GM19455 (cell line): Measurements from ENCODE around the gene SDHAF1.

Source experiments
- ATAC-seq: cut with Tn5 transposase; IDR thresholded peaks from one replicate; pipeline ENCODE4 v1.9.1; 2021; ENCODE audit not compliant: unreplicated experiment

The SDHAF1 gene

DNA sequence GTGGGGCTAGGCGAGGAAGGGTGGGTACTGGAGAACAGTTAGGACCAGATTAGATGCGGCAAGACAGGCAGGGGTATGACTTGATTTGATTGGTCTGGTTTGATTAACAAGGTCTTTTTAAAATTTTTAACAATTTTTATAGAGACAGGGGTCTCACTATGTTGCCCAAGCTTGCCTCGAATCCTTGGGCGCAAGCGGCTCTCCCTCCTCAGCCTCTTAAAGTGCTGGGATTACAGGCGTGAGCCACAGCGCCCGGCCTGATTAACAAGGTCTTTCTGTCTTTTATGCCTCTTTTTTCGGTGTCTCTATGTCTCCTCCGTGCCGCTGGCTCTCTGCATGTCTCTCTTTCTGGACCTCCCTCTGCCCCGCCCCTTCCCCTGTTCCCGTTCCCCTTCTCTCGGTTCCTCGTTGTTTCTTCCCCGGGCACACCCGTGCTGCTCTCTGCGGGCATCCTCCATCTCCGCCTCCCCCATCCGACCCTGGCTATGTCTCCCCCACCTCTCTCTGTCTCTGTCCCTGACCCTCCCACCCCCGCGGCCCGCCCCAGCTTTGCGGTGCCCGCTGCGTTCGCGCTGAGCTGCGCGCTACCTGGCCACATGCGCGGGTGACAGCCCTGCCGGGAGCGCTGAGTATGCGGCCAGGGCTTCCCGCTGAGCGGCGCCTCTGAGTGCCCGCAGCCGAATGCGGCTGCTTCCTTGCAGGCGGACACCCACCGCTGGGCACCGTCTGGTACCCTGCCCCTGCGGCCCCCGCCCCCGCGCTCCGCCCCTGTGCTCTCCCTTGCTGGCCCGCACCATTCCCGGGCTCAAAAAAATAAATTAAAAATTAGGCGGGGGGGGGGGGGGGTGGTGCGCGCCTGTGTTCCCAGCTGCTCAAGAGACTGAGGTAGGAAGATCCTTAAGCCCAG, 8.1 kb upstream of the SDHAF1 start:
- no peak for ATAC-seq

- no peak for ATAC-seq
Measured at GRCh38 chr19:35987571-35987896, 7.5 kb upstream of the SDHAF1 start.

DNA sequence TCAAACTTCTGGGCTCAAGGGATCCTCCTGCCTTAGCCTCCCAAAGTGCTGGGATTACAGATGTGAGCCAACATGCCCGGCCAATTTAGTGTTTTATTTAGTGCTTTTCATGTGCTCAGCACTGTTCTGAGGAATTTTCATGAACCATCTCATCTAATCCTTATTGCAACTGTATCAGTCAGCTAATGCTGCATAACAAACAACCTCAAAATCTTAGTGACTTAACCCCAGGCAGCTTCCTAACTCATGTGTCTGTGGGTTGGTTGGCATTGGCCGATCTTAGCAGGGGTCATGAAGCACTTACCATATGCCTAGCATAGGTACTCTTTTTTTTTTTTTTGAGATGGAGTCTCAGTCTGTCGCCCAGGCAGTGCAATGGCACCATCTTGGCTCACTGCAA, 6.2 kb upstream of the SDHAF1 start:
- ATAC-seq: no peak

GRCh38 chr19:35990156-35990555, 4.8 kb upstream of the SDHAF1 start:
- no peak for ATAC-seq

DNA sequence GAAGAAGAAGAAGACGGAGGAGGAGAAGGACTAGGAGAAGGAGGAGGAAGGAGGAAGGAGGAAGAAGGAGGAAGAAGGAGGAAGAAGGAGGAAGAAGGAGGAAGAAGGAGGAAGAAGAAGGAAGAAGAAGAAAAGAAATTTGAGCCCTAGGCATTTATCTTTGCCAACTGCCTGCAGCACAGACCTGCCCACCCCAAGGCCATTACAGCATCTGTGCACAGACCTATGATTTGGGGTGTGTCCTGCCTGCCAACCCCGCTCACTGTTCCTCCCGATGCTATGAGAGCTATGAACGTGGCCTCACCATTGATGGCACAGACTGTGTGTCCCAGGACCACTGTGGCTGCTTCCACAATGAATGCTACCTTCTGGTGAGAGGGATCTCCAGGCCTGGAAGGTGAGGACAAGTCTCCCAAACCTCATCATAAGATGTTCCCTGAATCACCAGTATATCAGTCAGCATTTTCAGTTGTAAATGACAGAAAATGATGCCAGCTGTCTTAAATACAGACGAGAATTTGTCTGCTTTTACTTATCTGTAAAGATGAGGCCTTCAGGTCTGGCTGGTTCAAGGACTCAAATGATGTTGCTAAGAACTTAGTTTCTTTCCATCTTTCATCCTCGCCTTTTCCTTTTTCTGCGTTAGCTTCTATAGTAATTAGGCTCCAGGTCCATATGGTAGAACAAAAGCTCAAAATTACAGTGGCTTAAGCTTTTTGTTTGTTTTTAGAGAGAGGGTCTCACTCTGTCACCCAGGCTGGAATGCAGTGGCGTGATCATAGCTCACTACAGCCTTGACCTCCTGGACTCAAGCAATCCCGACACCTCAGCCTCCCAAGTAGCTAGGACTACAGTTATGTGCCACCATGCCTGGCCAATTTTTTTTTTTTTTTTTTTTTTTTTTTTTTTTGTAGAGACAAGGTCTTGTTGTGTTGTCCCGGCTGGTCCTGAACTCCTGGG, 3.9 kb upstream of the SDHAF1 start:
- ATAC-seq: no peak

DNA sequence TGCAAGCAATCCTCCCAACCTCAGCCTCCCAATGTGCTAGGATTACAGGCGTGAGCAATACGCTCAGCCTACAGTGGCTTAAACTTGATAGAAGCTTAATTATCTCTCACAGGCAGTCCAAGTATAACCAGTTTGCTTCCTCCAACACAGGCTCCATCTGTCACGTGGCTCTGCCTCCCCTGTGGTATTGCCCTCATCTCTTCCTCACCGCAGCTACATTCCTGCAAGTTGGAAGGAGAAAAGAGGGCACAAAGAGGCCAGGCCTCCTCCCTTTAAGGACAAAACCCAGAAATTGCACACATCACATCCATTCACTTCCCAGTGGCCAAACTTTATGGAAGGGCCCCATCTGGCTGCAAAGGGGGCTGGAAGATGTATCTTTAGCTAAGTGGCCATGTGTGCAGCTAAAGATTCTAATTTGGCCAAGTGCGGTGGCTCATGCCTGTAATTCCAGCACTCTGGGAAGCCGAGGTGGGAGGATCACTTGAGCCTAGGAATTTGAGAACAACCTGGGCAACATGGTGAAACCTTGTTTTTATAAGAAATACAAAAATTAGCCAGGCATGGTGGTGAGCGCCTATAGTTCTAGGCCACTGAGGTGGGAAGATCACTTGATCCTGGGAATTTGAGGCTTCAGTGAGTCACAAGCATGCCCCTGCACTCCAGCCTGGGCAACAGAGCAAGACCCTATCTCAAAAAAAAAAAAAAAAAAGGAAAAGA, 3.1 kb upstream of the SDHAF1 start:
- ATAC-seq: no peak

DNA sequence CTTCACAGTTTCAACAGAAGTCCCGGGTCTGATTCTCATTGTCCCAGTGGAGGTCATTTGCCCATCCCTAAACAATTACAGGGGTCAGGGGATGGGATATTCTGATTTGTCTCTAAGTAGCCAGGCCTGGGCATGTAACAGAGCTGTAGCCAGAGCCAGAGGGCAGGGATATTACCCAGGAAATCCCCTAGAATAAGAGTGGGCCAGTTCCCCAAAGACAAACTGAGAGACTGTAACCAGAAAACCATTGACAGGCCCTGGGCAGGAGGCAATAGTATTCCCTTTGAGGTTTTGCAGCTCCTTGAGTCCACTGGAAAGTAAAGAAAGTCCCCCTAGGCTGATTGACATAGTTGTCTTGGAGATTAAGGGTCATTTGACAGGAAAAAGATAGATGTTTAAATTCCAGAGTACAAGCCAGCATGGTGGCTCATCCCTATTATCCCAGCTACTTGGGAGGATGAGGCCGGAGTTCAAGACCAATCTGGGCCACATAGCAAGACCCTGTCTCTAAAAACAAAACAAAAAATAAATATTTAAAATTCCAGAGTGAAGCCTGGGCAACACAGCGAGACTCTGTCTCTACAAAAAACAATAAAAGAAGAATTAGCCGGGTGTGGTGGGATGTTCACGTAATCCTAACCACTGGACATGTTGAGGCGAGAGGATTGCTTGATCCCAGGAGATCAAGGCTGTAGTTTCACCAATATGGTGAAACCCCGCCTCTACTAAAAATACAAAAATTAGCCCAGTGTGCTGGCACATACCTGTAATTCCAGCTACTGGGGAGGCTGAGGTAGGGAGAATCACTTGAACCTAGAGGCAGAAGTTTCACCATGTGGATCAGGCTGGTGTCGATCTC, 1.9 kb upstream of the SDHAF1 start:
- ATAC-seq: no peak

GRCh38 chr19:35993923-35994598, 927 bp upstream of the SDHAF1 start:
- ATAC-seq: no peak

- ATAC-seq: no peak
Measured at GRCh38 chr19:35996777-35997176, 1.8 kb downstream of the SDHAF1 start.

DNA sequence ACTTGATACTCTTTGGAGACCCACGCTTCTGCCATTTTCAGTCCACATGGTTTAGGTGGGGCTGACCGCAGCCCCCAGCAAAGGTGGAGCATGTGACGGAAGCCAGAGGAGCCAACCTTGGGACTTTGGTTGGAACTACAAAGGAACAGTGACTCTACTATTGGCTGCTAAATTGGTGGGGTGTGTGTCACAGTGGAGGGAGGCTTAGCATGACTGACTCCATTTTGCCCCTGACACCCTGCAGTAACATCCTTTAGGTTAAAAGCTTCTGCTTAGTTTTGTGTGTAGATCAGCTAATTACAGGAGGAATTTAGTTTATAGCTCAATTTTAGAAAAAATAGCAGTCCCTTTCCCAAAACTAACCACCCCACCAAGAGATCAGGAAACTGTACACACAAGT, 6.6 kb downstream of the SDHAF1 start:
- ATAC-seq: no peak

- no peak for ATAC-seq
Measured at GRCh38 chr19:36003284-36003683, 8.3 kb downstream of the SDHAF1 start.

DNA sequence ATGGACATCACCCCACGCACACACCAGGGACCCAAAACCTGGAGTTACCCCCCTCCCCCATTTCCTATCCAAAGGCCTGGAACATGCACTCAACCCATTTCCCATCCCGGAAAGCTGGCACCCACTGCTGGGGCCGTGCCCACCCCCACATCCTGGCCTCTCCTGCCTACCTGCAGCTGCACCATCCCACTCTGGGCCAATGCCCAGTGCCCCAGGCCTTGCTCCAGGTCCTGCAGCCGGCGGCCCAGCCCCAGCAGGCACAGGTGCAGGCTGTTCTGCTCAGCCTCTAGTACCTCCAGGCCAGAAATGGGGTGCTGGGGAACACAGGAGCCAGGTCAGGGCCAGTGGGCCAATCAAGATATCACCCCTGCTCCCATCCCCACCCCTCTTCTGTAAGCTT, 12.0 kb downstream of the SDHAF1 start:
- no peak for ATAC-seq

GRCh38 chr19:36008336-36008978, 13.5 kb downstream of the SDHAF1 start, which contains the start of gene SYNE4:
Gene SYNE4 (minus strand): TSS chr19:36008813. CDS start chr19:36008681, 132 bp downstream.
- no peak for ATAC-seq

DNA sequence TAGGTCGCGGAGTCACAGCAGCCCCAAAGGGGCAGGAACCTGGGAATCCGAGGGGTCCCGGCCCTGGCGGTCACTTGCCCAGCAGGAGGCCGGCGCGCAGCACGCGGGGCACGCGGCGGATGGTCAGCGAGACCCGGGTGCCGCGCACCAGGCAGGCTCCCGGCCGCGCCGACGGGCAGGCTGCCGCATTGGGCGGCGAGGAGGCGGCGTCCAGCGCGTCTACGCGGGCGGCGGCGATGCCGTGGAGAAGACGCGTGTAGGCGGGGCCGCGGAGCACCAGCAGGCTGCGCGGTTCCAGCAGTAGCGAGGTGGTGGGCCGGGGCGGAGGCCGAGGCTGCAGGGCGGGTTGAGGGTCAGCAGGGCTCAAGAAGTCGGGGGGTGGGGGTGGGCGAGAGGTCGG, 14.2 kb downstream of the SDHAF1 start:
- no peak for ATAC-seq

- no peak for ATAC-seq
Measured at GRCh38 chr19:36009633-36010379, 14.8 kb downstream of the SDHAF1 start.

DNA sequence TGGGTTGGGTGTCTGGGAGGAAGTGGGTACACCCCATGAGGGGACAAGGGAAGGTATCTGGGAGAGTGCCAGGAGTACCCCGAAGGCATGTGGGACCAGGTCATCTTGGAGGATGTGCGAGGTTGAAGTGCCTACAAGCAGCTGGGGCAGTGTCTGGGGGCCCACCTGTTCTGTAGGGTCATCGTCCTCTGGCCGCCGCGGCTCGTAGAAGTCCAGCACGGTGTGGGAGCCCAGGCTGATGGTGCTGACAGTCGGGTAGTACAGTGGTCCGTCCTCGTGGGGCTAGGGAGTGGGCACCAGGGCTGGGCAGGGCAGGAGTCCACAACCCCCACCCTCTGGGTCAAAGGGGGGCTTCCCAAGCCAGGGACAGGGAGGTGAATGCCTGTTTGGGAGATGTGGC, 15.4 kb downstream of the SDHAF1 start:
- ATAC-seq: no peak

DNA sequence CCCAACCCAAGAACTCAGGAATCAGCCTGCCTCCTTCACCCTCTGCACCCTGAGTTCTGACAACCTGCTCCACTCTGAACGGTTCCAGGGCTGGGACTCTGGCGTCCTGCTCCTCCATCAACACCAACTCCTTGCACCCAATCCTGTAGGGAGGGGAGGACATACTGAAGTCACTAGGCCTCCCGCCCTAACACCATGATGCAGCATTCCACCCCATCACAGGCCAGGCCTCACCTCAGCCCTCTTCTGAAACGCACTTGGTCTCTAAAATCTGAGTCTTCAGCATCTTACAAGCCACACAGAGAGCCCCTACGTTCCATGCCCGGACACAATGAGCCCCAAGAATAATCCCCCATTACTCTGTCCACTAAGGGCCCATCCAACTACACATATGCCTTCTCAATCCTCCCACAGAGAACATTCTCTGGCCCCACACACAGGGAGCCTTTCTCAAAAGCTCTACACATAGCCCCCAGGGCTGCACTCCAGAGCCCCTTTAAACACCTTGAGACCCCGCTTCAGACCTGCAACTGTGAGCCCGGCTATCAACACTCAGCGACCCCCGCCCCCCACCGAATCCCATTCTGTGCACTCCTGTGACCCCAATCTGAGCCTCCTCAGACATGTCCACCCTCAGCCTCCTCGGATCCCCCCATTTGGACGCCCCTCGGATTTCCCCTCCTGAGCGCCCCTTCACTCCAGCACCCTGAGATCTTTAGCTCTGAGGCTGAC, 18.5 kb downstream of the SDHAF1 start:
- ATAC-seq: no peak
